ENCODE results near the gene TSC2. TPM values are rescaled to one million over a fixed set of nuclear protein-coding genes. Genes with fewer than 3 reads are reported as not detected.
A peak's percentile ranks its signal among the peaks of the same experiment; 100 is the strongest.
"Not testable (repeated sequence)": the region's sequence is repeated elsewhere in the genome, so short reads cannot be mapped to it uniquely, and the experiment has no call there.

The TSC2 gene
- total RNA-seq, 1 experiment from 2014 or later, result 109 TPM

GRCh38 chr16:2121325-2121724 lies 73.5 kb downstream of the TSC2 start:
- H3K9me3 ChIP-seq; H3K36me3 Mint-ChIP-seq (ENCODE audit: insufficient read depth, unreplicated experiment); H3K4me1 ChIP-seq; BruUV-seq (replicated peaks); H3K4me1 Mint-ChIP-seq (ENCODE audit: low read depth, unreplicated experiment); H3K27ac Mint-ChIP-seq (ENCODE audit: unreplicated experiment); intact Hi-C loops (cut with micrococcal nuclease; ENCODE audit: unreplicated experiment); POLR2A ChIA-PET; H3K9me3 Mint-ChIP-seq (ENCODE audit: unreplicated experiment); H3K4me3 ChIP-seq (ENCODE audit: low read depth, low read length); H3K36me3 ChIP-seq (ENCODE audit: control insufficient read depth, insufficient read depth, low read length); H3K27me3 Mint-ChIP-seq (ENCODE audit: insufficient read depth, unreplicated experiment); H3K4me3 Mint-ChIP-seq (ENCODE audit: unreplicated experiment); H3K27me3 ChIP-seq (replicated peaks; ENCODE audit: control insufficient read depth, insufficient read depth, low read length): not testable (repeated sequence)
- CTCF ChIA-PET, result interaction anchor here (0.6 to 1.6 kb wide), 3 partner anchors 19 to 446 kb away, joined by 3 to 14 read pairs (median 6); partner anchors contain the start of gene ECI1
- peak in 1 of 2 experiments; percentile 25 for DNase-seq
- peak in 1 of 2 experiments; percentile 7 for TF ChIP-seq CTCF (IDR thresholded peaks at IDR 0.05; ENCODE audit: insufficient read depth in 1 of 2, low read depth in 1 of 2, low read length in 1 of 2, severe bottlenecking in 1 of 2, unreplicated experiment in 1 of 2)

GRCh38 chr16:2121853-2122252 lies 74.1 kb downstream of the TSC2 start:
- intact Hi-C loops (cut with micrococcal nuclease; ENCODE audit: unreplicated experiment), result no loop called here
- CTCF ChIA-PET, result interaction anchor here (1.0 to 1.6 kb wide), 2 partner anchors 18 to 130 kb away, joined by 6 to 14 read pairs; partner anchors contain the start of gene ECI1
- BruUV-seq (replicated peaks), result no TSS peak
- Histone ChIP-seq H3K36me3 (ENCODE audit: control insufficient read depth, insufficient read depth, low read length) (no peaks in the 10 kb centered on the region), H3K27me3 (replicated peaks; ENCODE audit: control insufficient read depth, insufficient read depth, low read length) (no peaks in the 10 kb centered on the region), H3K4me3 (ENCODE audit: low read depth, low read length) (no peak overlapping the region), H3K4me1 (no peaks in the 10 kb centered on the region), H3K9me3 (no peaks in the 10 kb centered on the region)
- peaks cover 6% of the 10 kb centered on the region for H3K36me3 Mint-ChIP-seq (ENCODE audit: insufficient read depth, unreplicated experiment)
- TF ChIP-seq CTCF (IDR thresholded peaks at IDR 0.05; ENCODE audit: insufficient read depth in 1 of 2, low read depth in 1 of 2, low read length in 1 of 2, severe bottlenecking in 1 of 2, unreplicated experiment in 1 of 2), result no peak
- no peak overlapping the region for H3K4me3 Mint-ChIP-seq (ENCODE audit: unreplicated experiment)
- no peaks in the 10 kb centered on the region for H3K4me1 Mint-ChIP-seq (ENCODE audit: low read depth, unreplicated experiment)
- H3K9me3 Mint-ChIP-seq (ENCODE audit: unreplicated experiment), result no peaks in the 10 kb centered on the region
- POLR2A ChIA-PET, result no interaction called here
- no peak for DNase-seq
- H3K27ac Mint-ChIP-seq (ENCODE audit: unreplicated experiment), result no peak overlapping the region
- H3K27me3 Mint-ChIP-seq (ENCODE audit: insufficient read depth, unreplicated experiment), result no peaks in the 10 kb centered on the region

GRCh38 chr16:2122429-2122828 lies 74.6 kb downstream of the TSC2 start:
- Histone ChIP-seq H3K9me3 (no peaks in the 10 kb centered on the region), H3K4me1 (no peaks in the 10 kb centered on the region), H3K36me3 (ENCODE audit: control insufficient read depth, insufficient read depth, low read length) (no peaks in the 10 kb centered on the region), H3K4me3 (ENCODE audit: low read depth, low read length) (no peak overlapping the region), H3K27me3 (replicated peaks; ENCODE audit: control insufficient read depth, insufficient read depth, low read length) (no peaks in the 10 kb centered on the region)
- CTCF ChIA-PET, result no interaction called here
- BruUV-seq (replicated peaks), result no TSS peak
- TF ChIP-seq CTCF (IDR thresholded peaks at IDR 0.05; ENCODE audit: insufficient read depth in 1 of 2, low read depth in 1 of 2, low read length in 1 of 2, severe bottlenecking in 1 of 2, unreplicated experiment in 1 of 2), result no peak
- POLR2A ChIA-PET, result no interaction called here
- intact Hi-C loops (cut with micrococcal nuclease; ENCODE audit: unreplicated experiment), result no loop called here
- DNase-seq, result no peak
- H3K27me3 Mint-ChIP-seq (ENCODE audit: insufficient read depth, unreplicated experiment), result no peaks in the 10 kb centered on the region
- no peaks in the 10 kb centered on the region for H3K4me1 Mint-ChIP-seq (ENCODE audit: low read depth, unreplicated experiment)
- H3K27ac Mint-ChIP-seq (ENCODE audit: unreplicated experiment), result no peak overlapping the region
- H3K9me3 Mint-ChIP-seq (ENCODE audit: unreplicated experiment), result no peaks in the 10 kb centered on the region
- peaks cover 6% of the 10 kb centered on the region for H3K36me3 Mint-ChIP-seq (ENCODE audit: insufficient read depth, unreplicated experiment)
- no peak overlapping the region for H3K4me3 Mint-ChIP-seq (ENCODE audit: unreplicated experiment)

- CTCF ChIA-PET; H3K27ac Mint-ChIP-seq (ENCODE audit: unreplicated experiment); H3K27me3 Mint-ChIP-seq (ENCODE audit: insufficient read depth, unreplicated experiment); H3K36me3 ChIP-seq (ENCODE audit: control insufficient read depth, insufficient read depth, low read length); H3K27me3 ChIP-seq (replicated peaks; ENCODE audit: control insufficient read depth, insufficient read depth, low read length); H3K36me3 Mint-ChIP-seq (ENCODE audit: insufficient read depth, unreplicated experiment); intact Hi-C loops (cut with micrococcal nuclease; ENCODE audit: unreplicated experiment); H3K4me3 Mint-ChIP-seq (ENCODE audit: unreplicated experiment); H3K9me3 ChIP-seq; H3K4me3 ChIP-seq (ENCODE audit: low read depth, low read length); H3K4me1 Mint-ChIP-seq (ENCODE audit: low read depth, unreplicated experiment); H3K9me3 Mint-ChIP-seq (ENCODE audit: unreplicated experiment); H3K4me1 ChIP-seq; POLR2A ChIA-PET; DNase-seq; BruUV-seq (replicated peaks): not testable (repeated sequence)
Measured at GRCh38 chr16:2122934-2123683, 75.3 kb downstream of the TSC2 start.

GRCh38 chr16:2123706-2124376 lies 76.1 kb downstream of the TSC2 start:
- H3K4me3 ChIP-seq (ENCODE audit: low read depth, low read length); H3K9me3 Mint-ChIP-seq (ENCODE audit: unreplicated experiment); BruUV-seq (replicated peaks); H3K27me3 Mint-ChIP-seq (ENCODE audit: insufficient read depth, unreplicated experiment); H3K4me3 Mint-ChIP-seq (ENCODE audit: unreplicated experiment); H3K36me3 ChIP-seq (ENCODE audit: control insufficient read depth, insufficient read depth, low read length); DNase-seq; H3K27ac Mint-ChIP-seq (ENCODE audit: unreplicated experiment); intact Hi-C loops (cut with micrococcal nuclease; ENCODE audit: unreplicated experiment); POLR2A ChIA-PET; CTCF ChIA-PET; H3K9me3 ChIP-seq; H3K4me1 Mint-ChIP-seq (ENCODE audit: low read depth, unreplicated experiment); H3K4me1 ChIP-seq; H3K27me3 ChIP-seq (replicated peaks; ENCODE audit: control insufficient read depth, insufficient read depth, low read length): not testable (repeated sequence)
- H3K36me3 Mint-ChIP-seq (ENCODE audit: insufficient read depth, unreplicated experiment), result peaks cover 12% of the 10 kb centered on the region
